Measurements from ENCODE around the gene LTA.
"Not testable (repeated sequence)": the region's sequence is repeated elsewhere in the genome, so short reads cannot be mapped to it uniquely, and the experiment has no call there.

Gene LTA

DNA sequence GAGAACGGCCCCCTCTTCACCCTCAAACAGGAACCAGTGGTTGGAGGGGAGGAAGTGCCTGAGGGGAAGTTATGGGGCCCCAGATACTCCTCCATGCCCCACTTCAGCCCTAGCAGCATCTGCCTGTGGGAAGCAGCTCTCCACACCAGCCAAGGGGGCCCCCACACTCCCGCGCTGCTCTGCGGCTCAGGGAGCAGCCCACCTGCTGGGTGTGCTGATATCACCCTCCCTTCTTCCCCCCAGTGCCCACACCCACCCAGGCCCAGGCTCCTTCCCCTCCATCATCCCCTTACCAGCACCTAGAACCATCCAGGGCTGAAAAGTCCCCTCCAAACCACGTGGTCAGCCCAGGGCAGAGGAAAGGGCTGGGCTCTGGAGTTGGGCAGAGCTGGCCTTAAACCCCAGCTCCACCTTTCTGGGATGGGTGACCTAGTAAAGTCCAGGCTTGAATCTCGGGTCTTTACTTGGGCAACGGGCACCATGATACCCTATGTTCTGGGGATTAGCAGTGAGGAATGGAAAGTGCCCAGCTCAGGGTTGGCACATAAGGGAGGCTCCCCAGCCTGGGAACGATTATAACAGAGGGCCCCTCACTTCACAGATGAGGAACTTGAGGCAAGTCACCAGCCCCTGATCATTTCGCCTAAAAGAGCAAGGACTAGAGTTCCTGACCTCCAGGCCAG lies 14.7 kb downstream of the LTA start:
- no peak for DNase-seq (ENCODE audit: low read depth)

DNA sequence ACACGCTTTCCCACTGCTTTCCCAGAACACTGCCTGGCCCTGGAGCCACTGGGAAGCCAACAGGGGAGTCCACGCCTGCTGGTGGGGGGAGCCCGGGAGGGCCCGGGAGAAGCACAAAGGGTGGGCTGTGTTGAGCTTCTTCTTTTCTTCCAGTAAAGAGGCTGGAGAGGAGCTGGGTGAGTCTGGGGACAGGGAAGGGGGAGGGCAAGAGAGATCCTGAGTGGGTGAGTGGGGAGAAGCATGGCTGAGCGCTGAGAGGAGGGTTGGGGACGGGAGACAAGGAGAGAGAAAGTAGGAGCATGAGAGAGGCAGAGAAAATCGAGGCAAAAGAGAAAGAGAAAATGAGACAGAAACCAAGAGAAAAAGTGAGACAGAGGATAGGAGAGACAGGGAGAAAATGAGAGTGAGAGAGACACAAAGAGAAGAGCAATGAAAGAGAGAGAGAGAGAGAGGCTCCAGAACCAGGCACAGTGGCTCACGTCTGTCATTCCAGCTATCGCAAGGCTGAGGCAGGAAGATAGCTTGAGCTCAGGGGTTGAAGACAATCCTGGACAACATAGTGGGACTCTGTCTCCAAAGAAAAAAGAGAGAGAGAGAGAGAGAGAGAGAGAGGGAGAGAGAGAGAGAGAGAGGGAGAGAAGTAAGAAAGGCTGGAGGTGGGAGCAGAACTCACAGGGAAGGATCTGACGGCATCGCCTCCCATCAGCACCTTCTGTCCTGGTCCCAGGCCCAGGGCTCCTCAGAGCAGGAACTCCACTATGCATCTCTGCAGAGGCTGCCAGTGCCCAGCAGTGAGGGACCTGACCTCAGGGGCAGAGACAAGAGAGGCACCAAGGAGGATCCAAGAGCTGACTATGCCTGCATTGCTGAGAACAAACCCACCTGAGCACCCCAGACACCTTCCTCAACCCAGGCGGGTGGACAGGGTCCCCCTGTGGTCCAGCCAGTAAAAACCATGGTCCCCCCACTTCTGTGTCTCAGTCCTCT lies 16.0 kb downstream of the LTA start:
- no peak for DNase-seq (ENCODE audit: low read depth)

DNA sequence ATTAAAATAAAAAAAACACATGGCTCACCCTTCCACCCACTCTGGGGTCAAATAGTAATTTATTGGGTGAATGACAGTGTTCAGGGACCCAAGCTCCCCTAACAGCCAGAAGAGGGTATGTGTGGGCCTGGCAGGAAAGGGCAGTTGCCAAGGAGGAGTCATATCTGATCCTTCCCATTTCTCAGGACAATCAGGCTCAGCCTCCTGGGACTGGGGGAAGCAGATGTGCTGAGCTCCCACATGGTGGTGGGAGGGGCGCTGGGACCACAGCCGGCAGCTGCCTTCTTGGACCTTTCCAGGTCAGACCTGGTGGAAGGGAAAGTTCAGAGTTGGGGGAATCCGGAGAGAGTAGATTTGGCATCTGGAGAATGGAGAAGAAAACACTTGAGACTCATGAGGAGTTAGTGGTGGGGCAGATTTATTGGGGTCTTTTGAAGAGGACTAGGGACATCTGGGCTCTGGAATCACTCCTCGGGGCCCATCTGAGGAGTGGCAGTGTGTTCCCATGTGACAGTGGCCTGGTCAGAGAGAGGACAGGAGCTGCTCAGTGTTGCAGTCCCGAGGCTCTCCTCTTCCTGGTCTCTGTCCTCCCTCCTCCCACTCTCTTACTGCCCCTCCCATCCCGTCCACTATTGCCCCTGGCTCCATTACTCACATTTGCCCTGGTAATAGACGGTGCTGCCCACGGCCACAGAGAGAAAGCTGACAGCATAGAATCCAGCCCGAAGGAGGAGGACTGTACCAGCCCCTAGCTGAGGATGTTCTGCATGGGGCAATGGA lies 17.0 kb downstream of the LTA start:
- DNase-seq (ENCODE audit: low read depth): no peak

DNA sequence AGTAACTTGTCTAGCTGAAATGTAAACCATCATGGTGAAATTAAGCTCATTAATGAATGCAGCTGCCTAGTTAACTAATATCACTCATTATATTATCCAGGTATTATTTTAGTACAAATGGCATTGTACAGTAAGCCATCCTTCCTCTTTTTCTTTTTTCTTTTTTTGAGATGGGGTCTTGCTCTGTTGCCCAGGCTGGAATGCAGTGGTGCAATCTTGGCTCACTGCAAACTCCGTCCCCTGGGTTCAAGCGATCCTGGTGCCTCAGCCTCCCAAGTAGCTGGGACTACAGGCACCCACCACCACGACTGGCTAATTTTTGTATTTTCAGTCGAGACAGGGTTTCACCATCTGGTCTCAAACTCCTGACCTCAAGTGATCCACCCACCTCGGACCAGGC lies 18.6 kb downstream of the LTA start:
- not testable (repeated sequence) for DNase-seq (ENCODE audit: low read depth)

DNA sequence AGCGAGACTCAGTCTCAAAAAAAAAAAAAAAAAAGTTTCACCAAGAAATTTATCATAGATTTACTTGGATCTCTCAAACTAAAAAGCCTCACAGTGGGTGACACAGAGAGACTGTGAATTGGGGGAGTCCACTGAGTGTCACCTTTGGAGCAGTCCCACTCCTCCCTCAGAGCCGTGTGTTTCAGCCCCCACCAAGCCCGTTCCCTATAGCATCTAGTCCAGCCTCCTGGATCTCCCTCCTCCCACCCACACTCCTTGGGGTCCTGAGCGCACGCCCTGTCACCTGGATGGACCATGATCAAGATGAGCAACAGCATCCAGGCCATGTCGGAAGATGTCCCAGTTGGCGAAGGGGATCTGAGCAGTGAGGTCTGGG lies 20.3 kb downstream of the LTA start:
- no peak for DNase-seq (ENCODE audit: low read depth)

DNA sequence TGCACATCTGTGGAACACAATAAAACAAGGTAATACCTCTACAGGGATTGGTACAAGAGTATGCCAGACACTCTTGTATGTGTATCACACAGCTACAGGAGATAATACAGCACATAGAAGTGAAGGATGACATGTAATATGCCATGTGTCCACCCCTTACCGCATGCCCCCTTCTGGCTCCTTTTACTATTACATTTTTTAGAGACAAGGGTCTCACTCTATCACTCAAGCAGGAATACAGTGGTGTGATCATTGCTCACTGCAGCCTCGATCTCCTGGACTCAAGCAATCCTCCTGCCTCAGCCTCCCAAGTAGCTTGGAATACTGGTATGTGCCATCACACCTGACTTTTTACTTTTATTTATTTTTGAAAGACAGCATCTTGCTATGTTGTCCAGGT lies 24.9 kb downstream of the LTA start:
- DNase-seq (ENCODE audit: low read depth): no peak

DNA sequence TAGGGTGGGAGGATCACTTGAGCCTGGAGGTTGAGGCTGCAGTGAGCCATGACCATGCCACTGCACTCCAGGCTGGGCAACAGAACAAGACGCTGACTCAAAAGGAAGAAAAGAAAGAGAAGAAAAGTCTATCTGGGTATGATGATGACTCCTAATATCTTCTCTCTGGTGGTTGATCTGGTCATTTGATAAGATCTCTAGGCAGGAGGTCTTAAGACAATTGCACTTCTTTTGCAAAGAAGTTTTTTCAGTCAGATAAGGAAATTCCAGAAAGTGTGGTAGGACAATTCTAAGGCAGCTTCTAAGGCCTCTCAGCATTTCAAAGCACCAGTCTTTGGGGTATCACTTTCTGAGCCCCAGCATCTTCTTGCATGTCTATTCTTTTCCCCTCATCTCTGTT lies 35.2 kb downstream of the LTA start:
- DNase-seq (ENCODE audit: low read depth): no peak

DNA sequence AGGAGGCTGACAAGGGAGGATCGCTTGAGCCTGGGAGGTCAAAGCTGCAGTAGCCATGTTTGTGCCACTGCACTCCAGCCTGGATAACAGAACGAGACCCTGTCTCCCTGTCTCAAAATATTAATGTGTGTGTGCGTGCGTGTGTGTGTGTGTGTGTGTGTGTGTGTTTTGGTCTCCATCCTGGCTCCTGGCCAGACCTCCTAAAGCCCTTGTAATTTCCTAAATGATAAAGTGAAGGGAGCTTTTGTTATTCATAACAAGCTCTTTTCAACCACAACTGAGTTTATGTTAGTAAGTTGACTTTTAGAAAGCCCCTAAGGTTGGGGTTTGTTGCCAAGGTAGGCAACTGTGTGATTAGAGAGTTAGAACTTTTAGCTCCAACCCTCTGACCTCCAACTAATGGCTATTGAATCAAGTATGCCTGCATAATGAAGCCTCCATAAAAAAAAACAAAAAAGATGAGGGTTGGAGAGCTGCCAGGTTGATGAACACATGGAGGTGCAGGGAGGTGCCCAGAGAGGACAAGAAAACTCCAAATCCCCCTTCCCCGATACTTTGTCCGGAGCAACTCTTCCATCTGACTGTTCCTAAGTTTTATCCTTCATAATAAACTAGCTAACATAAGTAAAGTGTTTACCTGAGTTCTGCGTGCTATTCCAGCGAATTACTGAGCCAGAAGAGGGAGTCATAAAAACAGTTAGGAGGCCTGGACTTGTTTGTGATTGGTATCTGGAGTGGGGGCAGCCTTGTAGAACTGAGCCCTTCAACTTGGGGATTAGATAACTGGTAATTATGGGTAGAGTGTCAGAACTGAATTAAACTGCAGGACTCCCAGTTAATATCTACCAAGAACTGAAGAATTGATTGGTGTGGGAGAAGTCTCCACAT lies 37.7 kb downstream of the LTA start:
- no peak for DNase-seq (ENCODE audit: low read depth)

DNA sequence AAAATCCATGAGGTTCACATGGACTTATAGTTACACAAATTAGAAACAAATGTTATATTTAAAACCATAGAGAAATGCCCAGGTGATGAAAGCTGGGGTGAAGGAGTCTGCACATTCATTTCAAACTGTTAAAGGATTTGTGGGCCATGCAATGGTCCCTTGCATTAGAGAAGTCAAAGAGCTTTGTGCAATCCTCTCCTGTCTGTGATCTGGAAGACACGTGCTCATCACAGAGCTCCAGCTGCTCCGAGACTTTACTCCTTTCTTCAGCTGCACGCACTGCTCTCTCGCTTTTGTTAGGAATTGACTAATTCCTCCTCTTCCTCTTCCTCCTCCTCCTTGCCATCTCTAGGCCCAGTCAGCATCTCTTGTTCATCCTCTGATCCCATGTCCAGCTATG lies 38.9 kb downstream of the LTA start:
- no peak for DNase-seq (ENCODE audit: low read depth)

DNA sequence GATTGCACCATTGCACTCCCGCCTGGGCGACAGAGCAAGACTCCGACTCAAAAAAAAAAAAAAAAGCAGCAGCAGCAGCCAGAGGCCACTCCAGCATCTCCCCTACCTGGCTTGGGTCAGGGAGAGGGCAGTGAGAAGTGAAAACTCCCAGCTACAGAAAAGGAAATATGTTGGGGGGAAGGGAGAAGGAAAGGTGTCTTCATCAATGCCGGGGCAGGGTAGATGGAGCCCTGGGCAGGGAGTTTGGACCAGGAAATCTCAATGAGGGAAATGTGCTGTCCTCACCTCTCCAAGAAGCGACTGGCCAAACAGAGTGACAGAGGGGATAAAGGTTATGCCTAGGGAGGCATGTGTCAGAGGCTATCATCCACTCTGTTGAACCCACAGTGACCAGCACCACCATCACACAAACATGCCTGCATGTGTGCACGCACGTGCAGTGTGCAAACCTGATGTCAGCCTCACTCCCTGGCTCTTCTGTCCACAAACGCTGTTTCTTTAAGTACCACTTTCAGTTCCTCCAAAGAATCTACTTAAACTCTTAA lies 42.1 kb downstream of the LTA start:
- no peak for DNase-seq (ENCODE audit: low read depth)

DNA sequence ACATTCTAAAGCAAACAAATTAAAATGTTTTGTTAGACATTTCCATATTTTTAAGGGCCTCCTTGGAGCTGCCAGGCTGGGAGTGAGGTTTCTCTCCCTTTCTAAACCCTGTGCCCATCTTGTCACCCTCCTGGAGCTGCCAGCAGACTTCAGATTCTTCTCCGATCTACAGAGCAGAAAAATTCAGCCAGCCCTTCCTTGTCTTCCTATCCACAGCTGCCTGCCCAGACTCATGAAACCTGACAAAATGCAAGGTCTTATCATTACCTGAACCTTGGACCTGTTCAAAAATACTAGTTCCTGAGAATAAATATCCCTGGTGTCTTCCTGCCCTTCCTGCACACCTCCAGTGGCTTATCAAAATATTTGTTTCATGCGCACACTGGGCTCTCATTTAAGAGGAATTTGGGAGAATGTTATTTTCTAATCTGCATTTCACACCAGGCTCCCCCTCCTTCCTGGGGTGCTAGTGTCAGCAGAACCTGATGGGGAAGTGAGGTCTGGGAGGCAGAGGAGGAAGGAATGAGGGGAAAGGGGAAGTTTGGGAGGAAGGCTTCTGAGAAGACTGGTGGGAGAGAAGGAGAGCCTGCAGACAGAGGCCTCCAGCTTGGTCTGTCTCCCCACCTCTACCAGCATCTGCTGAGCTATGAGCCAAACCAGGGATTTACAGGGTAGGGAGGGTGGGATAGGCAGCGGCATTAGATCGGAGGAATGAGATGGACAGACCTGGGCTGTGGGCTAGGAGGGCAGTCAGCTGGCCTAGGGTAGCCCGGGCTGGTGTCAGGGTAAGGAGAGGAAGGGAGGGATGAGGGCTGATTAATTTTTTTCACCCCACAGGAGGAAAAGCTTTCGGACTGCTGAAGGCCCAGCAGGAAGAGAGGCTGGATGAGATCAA lies 42.8 kb downstream of the LTA start, which contains the start of gene AIF1:
Gene AIF1 (plus strand): TSS at position 551 of the 895 bp plus-strand sequence. CDS start 96 bp downstream, at position 647.
- no peak for DNase-seq (ENCODE audit: low read depth)

DNA sequence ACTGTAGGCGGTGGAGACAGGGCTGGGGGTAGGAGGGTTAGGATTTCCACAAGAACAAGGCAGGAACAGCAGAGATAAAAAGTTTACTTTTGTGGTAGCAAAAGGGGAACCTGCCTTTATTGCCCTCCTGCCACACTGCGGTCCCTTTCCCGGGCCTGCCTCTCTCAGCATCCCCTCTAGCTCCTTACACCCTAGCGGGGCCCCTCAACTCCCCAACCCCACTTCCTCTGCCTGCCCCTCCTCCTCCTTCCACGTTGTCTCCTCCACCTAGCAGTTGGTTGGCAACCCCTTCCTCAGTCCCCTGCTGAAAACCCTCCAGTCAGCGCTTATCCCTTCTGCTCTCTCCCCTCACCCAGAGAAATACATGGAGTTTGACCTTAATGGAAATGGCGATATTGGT lies 43.7 kb downstream of the LTA start:
- peak; percentile 20 for DNase-seq (ENCODE audit: low read depth)

DNA sequence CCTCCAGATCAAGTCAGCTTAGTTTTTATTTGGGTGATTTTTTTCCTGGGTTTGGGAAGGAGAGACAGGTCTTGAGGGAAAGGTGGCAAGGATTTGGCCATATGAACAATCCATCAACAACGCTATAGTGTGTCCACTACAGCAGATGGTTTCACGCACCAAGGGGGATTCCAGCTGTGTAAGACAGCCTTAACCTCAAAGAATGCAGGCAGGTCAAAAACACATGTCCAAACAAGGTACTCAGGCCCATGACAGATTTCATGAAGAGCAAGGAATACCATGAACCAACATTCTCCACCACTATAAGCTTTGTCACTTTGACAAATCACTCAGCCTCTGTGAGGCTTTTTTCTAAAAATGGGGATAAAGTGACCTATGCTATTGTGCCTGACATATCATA lies 44.9 kb downstream of the LTA start:
- DNase-seq (ENCODE audit: low read depth): no peak

DNA sequence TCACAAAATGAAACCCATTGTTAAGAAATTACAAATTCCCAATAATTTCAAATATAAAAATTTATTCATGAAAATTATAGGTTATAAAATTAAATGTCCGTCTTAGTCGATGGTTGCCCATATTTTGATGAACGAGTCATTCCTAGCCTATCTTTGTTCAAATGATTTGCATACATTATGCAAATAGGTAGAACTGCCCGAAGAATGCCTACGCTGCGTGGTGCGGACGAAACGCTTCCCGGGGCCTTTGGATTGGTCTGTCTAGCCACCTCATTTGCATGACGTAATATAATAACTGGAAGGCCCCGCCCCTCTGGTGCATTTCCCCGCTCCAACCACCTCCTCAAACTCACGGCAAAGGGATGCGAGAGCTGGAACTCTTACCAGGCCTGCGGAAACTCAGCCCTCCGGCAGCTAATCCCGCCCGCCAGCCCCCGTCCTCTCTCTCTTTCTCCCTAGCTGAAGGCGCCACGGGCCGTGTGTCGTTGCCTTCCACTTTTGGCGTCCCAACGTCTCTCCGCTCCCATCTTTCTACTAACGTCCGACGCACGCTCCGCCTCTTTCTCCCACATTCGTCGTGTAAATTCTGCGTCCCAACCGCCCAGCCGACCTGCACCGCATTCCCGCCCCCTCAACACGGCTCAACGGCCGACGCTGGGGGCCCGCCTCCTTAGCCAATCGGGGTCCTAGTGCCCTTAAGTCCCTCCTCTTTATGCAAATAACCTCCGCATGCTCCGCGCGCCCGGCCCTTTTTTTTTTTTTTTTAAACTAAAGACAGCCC lies 47.9 kb downstream of the LTA start:
- DNase-seq (ENCODE audit: low read depth): peak; percentile 91

DNA sequence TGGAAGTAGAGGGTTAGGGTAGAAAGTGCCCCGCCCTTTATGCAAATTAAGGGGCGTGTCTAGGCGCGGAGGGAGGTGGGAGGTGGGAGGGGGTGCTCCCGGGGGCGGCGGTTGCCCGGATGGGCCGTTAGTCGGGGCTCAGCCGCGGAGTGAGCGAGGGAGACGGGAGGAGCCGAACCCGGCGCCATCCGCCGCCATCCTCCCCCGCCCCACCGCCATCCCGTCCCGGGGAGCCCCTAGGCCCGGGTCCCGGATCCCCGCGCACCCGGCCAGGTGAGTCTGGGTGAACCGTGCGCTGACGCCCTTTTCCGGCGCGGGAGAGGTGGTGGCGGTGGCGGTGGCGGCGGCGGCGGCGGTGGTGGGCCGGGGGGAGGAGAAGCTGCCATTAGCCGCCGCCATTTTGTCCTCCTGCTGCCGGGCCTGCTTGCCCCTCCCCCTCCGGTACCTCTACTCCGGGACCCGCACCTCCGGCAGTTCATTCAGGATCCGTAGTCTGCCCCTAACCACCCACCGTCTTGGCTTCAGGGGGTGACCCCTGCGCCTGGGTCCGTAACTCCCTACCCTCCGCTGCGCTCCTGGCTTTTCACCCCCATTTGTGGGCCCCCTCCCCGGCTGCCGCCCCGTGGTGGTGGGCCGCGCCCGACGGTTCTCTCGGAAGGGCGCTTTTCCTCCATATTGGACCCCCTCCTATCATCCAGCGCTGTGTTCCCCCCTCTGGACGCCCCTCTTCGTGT lies 48.7 kb downstream of the LTA start, which contains the start of gene PRRC2A:
Gene PRRC2A (plus strand): TSS at position 130 of the 734 bp plus-strand sequence. CDS start 2,075 bp downstream, outside the sequence.
- DNase-seq (ENCODE audit: low read depth): peak; percentile 68

DNA sequence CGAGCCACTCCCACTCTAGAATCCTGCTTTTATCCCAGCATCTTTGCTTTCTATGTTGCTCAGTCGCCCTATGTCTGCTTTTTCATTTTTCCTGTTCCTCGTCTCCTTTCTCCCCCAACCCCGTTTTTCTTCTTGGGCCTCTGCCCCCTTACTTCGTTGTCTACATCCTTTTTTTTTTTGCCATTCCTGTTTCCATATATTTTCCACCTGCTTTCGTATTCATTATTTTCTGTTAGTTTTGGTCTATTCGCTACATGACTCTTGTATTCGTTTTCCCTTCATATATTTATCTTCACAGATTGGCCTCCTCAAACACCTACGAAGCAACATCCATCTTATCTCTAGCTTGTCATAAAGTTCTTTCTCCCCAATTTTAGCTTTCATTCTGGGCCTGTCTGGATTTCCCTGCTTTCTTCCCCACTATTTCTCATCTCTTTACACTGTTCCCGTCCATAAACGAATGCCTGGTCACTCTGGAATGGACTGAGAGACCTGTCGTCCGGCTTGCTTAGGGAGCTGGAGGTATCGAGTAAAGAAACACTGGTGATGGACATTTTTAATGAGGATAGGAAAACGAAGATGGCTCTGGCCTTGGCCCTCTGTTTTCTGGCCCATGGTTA lies 49.3 kb downstream of the LTA start:
- DNase-seq (ENCODE audit: low read depth): no peak

DNA sequence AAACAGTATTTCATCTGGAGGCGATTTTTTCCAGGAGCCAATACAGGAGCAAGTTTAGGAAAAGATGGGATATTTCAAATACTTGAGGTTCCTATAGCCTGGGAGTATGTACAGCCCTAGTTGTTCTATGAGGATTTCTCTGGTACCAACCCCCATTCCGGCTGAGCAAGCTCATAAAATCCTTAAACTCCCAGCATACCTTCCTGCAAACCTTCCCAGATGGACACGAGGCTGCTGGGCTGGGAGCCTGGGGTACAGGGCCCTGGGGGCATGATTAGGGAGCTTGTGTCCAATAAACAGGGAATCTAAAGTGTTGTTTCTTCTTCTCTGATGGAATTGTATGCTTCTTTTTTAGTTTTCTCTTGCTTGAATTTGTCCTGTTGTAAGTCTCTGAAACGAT lies 49.9 kb downstream of the LTA start:
- DNase-seq (ENCODE audit: low read depth): no peak

DNA sequence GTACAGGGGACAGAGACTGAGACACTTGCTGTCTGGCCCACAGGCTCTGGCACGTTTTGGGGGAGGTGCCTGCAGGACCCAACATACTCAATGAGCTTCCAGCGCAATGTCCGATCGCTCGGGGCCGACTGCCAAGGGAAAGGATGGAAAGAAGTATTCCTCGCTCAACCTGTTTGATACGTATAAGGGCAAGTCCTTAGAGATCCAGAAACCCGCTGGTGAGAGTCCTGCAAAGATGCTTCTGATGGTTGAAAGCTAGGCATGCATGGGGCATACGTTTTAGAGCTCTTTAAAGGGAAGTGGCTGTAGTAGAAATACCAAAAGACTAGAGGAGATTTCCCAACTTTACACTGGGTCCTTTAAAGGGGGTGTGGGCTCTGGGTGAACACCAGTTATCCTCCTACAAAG lies 50.6 kb downstream of the LTA start:
- DNase-seq (ENCODE audit: low read depth): no peak
